Mesodermal cell (in vitro differentiated cells): ENCODE results near the gene IL1R2.
A peak's percentile ranks its signal among the peaks of the same experiment; 100 is the strongest.
"Not testable (repeated sequence)": the region's sequence is repeated elsewhere in the genome, so short reads cannot be mapped to it uniquely, and the experiment has no call there.

ENCODE experiments used
- H3K27ac ChIP-seq: 2 replicates; pipeline ENCODE4 v1.7.0; 2013; ENCODE audit warnings: mild to moderate bottlenecking, low read depth, low read length, moderate library complexity; ENCODE audit not compliant: severe bottlenecking
- H3K36me3 ChIP-seq: 2 replicates; pipeline ENCODE4 v1.7.1; 2013; ENCODE audit warnings: mild to moderate bottlenecking, low read length, moderate library complexity; ENCODE audit not compliant: control insufficient read depth, insufficient read depth
- H3K4me1 ChIP-seq: one replicate; pipeline ENCODE4 v1.7.1; 2013; ENCODE audit warnings: mild to moderate bottlenecking, low read length; ENCODE audit not compliant: insufficient read depth, control insufficient read depth, poor library complexity, severe bottlenecking
- H3K4me3 ChIP-seq: 2 replicates; pipeline ENCODE4 v1.7.0; 2013; ENCODE audit warnings: low read length, control low read depth, mild to moderate bottlenecking; ENCODE audit not compliant: insufficient read depth, poor library complexity, severe bottlenecking; ENCODE audit errors: extremely low read depth
- H3K9me3 ChIP-seq: 2 replicates; pipeline ENCODE4 v1.7.1; 2013; ENCODE audit warnings: mild to moderate bottlenecking, low read length, moderate library complexity; ENCODE audit not compliant: control insufficient read depth
- WGBS, 2 experiments: methylation state at CpG; one replicate each; pipeline ENCODE4 v1.1.5; 2013; ENCODE audit warnings: missing lambda C conversion rate in 2 of 2; ENCODE audit not compliant: insufficient coverage in 2 of 2; 5-methylcytosine and 5-hydroxymethylcytosine counted together

The IL1R2 gene

GRCh38 chr2:102062802-102063201 is 71.0 kb downstream of the IL1R2 start:
- 82 to 97% methylated on average over 3 of the region's 3 CpGs for WGBS, 2 experiments
- Histone ChIP-seq H3K9me3 (no peaks in the 10 kb centered on the region), H3K27ac (peak overlapping the region; percentile 93), H3K4me3 (no peak overlapping the region), H3K36me3 (no peaks in the 10 kb centered on the region), H3K4me1 (peaks cover 37% of the 10 kb centered on the region)

- Histone ChIP-seq H3K4me1 (peaks cover 37% of the 10 kb centered on the region), H3K9me3 (no peaks in the 10 kb centered on the region), H3K4me3 (no peak overlapping the region), H3K27ac (peak overlapping the region; percentile 93), H3K36me3 (no peaks in the 10 kb centered on the region)
- WGBS, 2 experiments: 83 to 88% methylated on average over 2 to 3 of the region's 6 CpGs
Measured at GRCh38 chr2:102063487-102063911, 71.7 kb downstream of the IL1R2 start.

- Histone ChIP-seq H3K4me3 (no peak overlapping the region), H3K4me1 (peaks cover 37% of the 10 kb centered on the region), H3K9me3 (no peaks in the 10 kb centered on the region), H3K36me3 (no peaks in the 10 kb centered on the region), H3K27ac (peak overlapping the region; percentile 93)
- WGBS, 2 experiments: 56 to 64% methylated on average over 6 to 8 of the region's 9 CpGs
Measured at GRCh38 chr2:102063941-102064678, 72.3 kb downstream of the IL1R2 start.

- Histone ChIP-seq H3K9me3 (no peaks in the 10 kb centered on the region), H3K4me1 (peaks cover 37% of the 10 kb centered on the region), H3K27ac (peak overlapping the region; percentile 93), H3K36me3 (no peaks in the 10 kb centered on the region), H3K4me3 (no peak overlapping the region)
- WGBS, 2 experiments: 88 to 91% methylated on average over 11 to 15 of the region's 17 CpGs
Measured at GRCh38 chr2:102064679-102065674, 73.2 kb downstream of the IL1R2 start.

DNA sequence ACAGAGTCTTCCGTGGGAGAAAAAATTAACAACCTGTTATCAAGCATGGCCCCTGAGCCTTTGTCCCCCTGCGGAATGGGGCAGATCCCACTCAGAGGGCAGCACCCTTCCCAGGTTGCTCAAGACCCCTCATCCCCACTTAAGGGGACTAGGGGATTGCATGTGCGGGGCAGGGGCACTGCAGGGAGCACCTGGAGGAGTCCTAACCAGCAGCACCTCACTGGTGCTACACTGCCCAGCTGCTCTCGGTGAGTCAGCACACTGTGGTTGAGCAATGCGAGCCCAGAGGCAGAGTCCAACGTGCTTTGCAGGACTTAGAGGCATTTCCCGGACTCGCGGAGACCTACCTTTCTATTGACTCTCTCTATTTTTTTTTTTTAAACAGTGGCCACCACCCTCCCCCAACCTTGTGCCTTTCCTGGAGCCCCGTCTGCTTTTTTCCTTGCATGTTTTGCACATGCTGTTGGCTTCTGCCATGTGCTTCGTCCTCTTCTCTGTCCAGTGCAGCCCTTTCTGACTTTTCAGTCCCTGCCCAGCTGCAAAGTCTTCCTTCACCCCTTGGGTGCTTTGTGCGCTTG is 74.0 kb downstream of the IL1R2 start:
- no peaks in the 10 kb centered on the region for H3K9me3 ChIP-seq
- H3K4me1 ChIP-seq: peaks cover 37% of the 10 kb centered on the region
- no peak overlapping the region for H3K4me3 ChIP-seq
- no peaks in the 10 kb centered on the region for H3K36me3 ChIP-seq
- 80 to 92% methylated on average over 9 to 10 of the region's 12 CpGs for WGBS, 2 experiments
- no peak overlapping the region for H3K27ac ChIP-seq

DNA sequence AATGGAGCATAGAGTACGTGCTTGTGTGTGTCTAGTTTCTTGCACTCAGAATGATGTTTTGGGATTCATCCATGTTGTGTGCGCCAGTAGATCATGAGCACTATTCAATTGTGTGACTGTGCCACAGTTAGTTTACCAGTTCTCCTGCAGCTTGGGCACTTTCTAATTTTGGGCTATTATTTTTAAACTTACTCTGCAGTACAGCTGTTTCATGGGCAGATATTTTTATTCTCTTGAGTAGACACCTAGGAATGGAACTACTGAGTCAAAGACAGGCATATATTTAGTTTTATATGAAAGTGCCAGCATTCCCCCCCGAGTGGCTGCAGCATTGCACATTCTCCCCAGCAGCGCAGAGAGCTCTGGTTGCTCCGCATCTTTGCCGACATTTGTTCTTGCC is 74.8 kb downstream of the IL1R2 start:
- no peaks in the 10 kb centered on the region for H3K9me3 ChIP-seq
- H3K4me3 ChIP-seq: no peak overlapping the region
- H3K27ac ChIP-seq: no peak overlapping the region
- no peaks in the 10 kb centered on the region for H3K36me3 ChIP-seq
- 90 to 100% methylated on average over 4 to 6 of the region's 6 CpGs for WGBS, 2 experiments
- H3K4me1 ChIP-seq: peaks cover 37% of the 10 kb centered on the region

DNA sequence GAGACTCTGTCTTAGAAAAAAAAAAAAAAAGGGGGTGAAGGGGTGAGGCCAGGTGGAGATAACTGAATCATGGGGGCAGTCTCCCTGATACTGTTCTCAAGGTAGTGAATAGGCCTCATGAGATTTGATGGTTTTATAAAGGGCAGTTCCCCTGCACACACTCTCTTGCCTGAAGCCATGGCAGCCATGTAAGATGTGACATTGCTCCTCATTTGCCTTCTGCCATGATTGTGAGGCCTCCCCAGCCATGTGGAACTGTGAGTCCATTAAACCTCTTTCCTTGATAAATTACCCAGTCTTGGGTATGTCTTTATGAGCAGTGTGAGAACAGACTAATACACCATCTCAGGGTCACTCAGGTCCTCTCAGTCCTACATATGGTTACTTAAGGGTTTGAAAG is 76.4 kb downstream of the IL1R2 start:
- H3K4me3 ChIP-seq, H3K36me3 ChIP-seq, H3K27ac ChIP-seq, H3K9me3 ChIP-seq: not testable (repeated sequence)
- H3K4me1 ChIP-seq: peaks cover 23% of the 10 kb centered on the region

DNA sequence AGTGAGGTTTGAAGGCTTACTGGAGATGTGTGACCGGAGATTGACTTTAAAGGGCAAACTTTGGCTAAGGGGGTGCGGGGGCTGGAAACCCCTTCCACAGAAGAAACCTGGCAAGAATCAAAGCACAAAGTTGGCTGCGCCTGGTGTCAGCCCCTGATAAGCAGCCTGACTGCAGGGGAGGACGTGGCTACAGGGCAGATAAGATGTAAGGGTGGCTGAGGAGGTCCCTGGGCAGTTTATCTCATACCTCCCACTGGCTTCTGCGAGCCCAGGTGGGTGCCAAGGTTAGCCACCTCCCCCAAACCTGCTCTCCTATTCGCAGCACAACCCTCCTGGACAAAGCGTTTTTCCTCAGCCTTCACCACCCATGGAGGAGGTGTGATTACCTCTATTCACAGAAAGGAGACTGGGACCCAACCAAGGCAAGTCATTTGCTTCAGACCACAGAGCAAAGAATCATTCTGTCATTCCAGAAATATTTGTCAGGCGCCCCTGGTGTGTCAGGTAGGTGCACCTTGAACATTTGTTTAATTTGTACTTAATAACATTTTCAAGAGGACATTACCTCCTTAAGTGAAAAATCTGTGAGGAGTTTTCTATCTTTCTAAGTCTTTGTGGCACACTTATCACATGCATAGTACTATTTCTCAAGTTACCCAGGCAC is 77.7 kb downstream of the IL1R2 start:
- Histone ChIP-seq H3K4me1 (peaks cover 12% of the 10 kb centered on the region), H3K9me3 (no peaks in the 10 kb centered on the region), H3K36me3 (no peaks in the 10 kb centered on the region), H3K4me3 (no peak overlapping the region), H3K27ac (no peak overlapping the region)
- WGBS, 2 experiments: 86 to 87% methylated on average over 3 to 4 of the region's 8 CpGs

DNA sequence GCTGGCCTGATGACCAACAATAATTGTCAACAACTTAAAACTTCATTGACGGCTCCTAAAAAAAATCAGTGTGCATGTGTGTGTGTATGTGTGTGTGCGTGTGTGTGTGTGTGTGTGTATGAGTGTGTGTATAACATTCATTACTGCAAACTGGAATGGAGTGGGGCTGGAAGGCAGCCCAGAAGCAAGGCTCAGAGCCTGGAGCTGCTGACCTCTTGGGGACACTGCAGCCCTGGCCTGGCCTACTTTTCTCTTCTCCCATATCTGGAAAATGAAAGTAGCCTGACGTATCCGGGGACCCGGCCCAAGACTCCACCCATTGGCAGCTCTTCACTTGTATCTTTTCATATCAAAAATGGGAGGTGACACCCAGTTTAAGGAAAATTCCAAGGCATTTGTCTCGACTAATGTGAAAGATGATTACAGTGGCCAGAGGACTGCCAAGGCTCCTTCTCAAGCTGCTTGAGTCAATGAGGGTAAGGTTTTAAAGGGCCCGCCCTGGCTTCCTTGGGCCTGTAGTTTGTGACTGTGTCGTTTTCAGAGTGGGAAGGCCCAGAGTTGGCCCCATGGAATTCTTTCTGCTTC is 78.4 kb downstream of the IL1R2 start:
- Histone ChIP-seq H3K4me1 (peaks cover 10% of the 10 kb centered on the region), H3K9me3 (no peaks in the 10 kb centered on the region), H3K36me3 (no peaks in the 10 kb centered on the region), H3K4me3 (no peak overlapping the region), H3K27ac (no peak overlapping the region)
- WGBS, 2 experiments: 93 to 100% methylated on average over 5 to 6 of the region's 8 CpGs

- H3K4me3 ChIP-seq: no peak overlapping the region
- H3K36me3 ChIP-seq: no peaks in the 10 kb centered on the region
- no peaks in the 10 kb centered on the region for H3K4me1 ChIP-seq
- no peak overlapping the region for H3K27ac ChIP-seq
- 86% methylated on average over 4 of the region's 5 CpGs; no CpG with 5 or more reads in 1 of the 2 experiments for WGBS, 2 experiments
- H3K9me3 ChIP-seq: no peaks in the 10 kb centered on the region
Measured at GRCh38 chr2:102072741-102073140, 81.0 kb downstream of the IL1R2 start.
